Endothelial cell (in vitro differentiated cells): ENCODE data around the gene ADPGK. TPM values are rescaled to one million over a fixed set of nuclear protein-coding genes. Genes with fewer than 3 reads are reported as not detected.

ENCODE experiments used
- DNase-seq: peaks from one replicate; pipeline ENCODE4 v3.0.0; 2021; ENCODE audit warnings: low spot score
- H3K27ac Mint-ChIP-seq: one replicate; pipeline ENCODE4 v1.8.0; 2021; ENCODE audit warnings: mixed read lengths, inconsistent platforms; ENCODE audit not compliant: unreplicated experiment
- H3K27me3 Mint-ChIP-seq: one replicate; pipeline ENCODE4 v1.8.0; 2021; ENCODE audit warnings: mild to moderate bottlenecking, moderate library complexity, mixed read lengths, inconsistent platforms; ENCODE audit not compliant: unreplicated experiment
- H3K36me3 Mint-ChIP-seq: one replicate; pipeline ENCODE4 v1.8.0; 2021; ENCODE audit warnings: mild to moderate bottlenecking, low read depth, mixed read lengths, inconsistent platforms; ENCODE audit not compliant: unreplicated experiment
- H3K4me1 Mint-ChIP-seq: one replicate; pipeline ENCODE4 v1.8.0; 2021; ENCODE audit warnings: mild to moderate bottlenecking, mixed read lengths, inconsistent platforms; ENCODE audit not compliant: unreplicated experiment
- H3K4me3 Mint-ChIP-seq: one replicate; pipeline ENCODE4 v1.8.0; 2021; ENCODE audit warnings: mild to moderate bottlenecking, mixed read lengths, inconsistent platforms; ENCODE audit not compliant: unreplicated experiment
- H3K9me3 Mint-ChIP-seq: one replicate; pipeline ENCODE4 v1.8.0; 2021; ENCODE audit warnings: mixed read lengths, inconsistent platforms; ENCODE audit not compliant: unreplicated experiment
- CTCF ChIP-seq: fragments of 200-600 bp; sonication (generic); IDR thresholded peaks from one replicate; pipeline ENCODE4 v1.5.0; 2021; ENCODE audit warnings: antibody characterized with exemption; ENCODE audit not compliant: unreplicated experiment
- total RNA-seq: library from RNA; stranded (reverse); fragmentation: NEBNext Ultra II Directional; extraction: Animal tissue kit (Norgen Biotek cat#: 25700); gene quantifications from one replicate; pipeline ENCODE4 v1.2.1, GENCODE V29; 2021; ENCODE audit not compliant: unreplicated experiment

ADPGK gene
- total RNA-seq, 1 donor from 2014 or later = 42.0 TPM

- no peak overlapping the region for H3K27ac Mint-ChIP-seq
- peaks cover 1% of the 10 kb centered on the region for H3K27me3 Mint-ChIP-seq
- no peak for TF ChIP-seq CTCF
- no peak overlapping the region for H3K4me3 Mint-ChIP-seq
- H3K4me1 Mint-ChIP-seq = peaks cover 19% of the 10 kb centered on the region
- no peaks in the 10 kb centered on the region for H3K9me3 Mint-ChIP-seq
- peaks cover 14% of the 10 kb centered on the region for H3K36me3 Mint-ChIP-seq
- DNase-seq = no peak
These were observed 4.8 kb downstream of the ADPGK start for GRCh38 chr15:72778796-72779195.

- peaks cover 23% of the 10 kb centered on the region for H3K4me1 Mint-ChIP-seq
These were observed 8.7 kb downstream of the ADPGK start for GRCh38 chr15:72774696-72775383.

GRCh38 chr15:72771329-72771725 is 12.2 kb downstream of the ADPGK start:
- DNase-seq = no peak
- no peaks in the 10 kb centered on the region for H3K27me3 Mint-ChIP-seq
- no peak overlapping the region for H3K4me3 Mint-ChIP-seq
- H3K4me1 Mint-ChIP-seq = peaks cover 23% of the 10 kb centered on the region
- no peak overlapping the region for H3K27ac Mint-ChIP-seq
- H3K9me3 Mint-ChIP-seq = no peaks in the 10 kb centered on the region
- TF ChIP-seq CTCF = no peak
- peaks cover 31% of the 10 kb centered on the region for H3K36me3 Mint-ChIP-seq

More at GRCh38 chr15:72774696-72775383, 8.7 kb downstream of the ADPGK start:
- Mint-ChIP-seq H3K36me3 (peaks cover 8% of the 10 kb centered on the region), H3K4me3 (no peak overlapping the region), H3K9me3 (no peaks in the 10 kb centered on the region), H3K27me3 (no peaks in the 10 kb centered on the region), H3K27ac (peak overlapping the region; percentile 15)
- DNase-seq = no peak
- TF ChIP-seq CTCF = no peak

GRCh38 chr15:72770673-72771328 is 12.8 kb downstream of the ADPGK start:
- Mint-ChIP-seq H3K4me1 (peaks cover 23% of the 10 kb centered on the region), H3K27ac (no peak overlapping the region), H3K9me3 (no peaks in the 10 kb centered on the region), H3K27me3 (no peaks in the 10 kb centered on the region), H3K36me3 (peaks cover 36% of the 10 kb centered on the region), H3K4me3 (no peak overlapping the region)
- DNase-seq = no peak
- peak; percentile 18 for TF ChIP-seq CTCF

- DNase-seq = no peak
- TF ChIP-seq CTCF = no peak
- H3K36me3 Mint-ChIP-seq = peaks cover 41% of the 10 kb centered on the region
- no peak overlapping the region for H3K27ac Mint-ChIP-seq
- H3K4me1 Mint-ChIP-seq = peaks cover 8% of the 10 kb centered on the region
- no peak overlapping the region for H3K4me3 Mint-ChIP-seq
- no peaks in the 10 kb centered on the region for H3K27me3 Mint-ChIP-seq
- H3K9me3 Mint-ChIP-seq = no peaks in the 10 kb centered on the region
These were observed 16.8 kb downstream of the ADPGK start for GRCh38 chr15:72766780-72767179.
